ENCODE data around the gene FOXL2NB.
A peak's percentile ranks its signal among the peaks of the same experiment; 100 is the strongest.

Gene FOXL2NB

GRCh38 chr3:138940446-138940845 lies 6.6 kb upstream of the FOXL2NB start:
- Histone ChIP-seq H3K27ac (ENCODE audit: low read depth, low read length) (no peak overlapping the region), H3K79me2 (ENCODE audit: control insufficient read depth, insufficient read depth, low read length, unreplicated experiment) (no peaks in the 10 kb centered on the region), H3K27me3 (ENCODE audit: insufficient read depth, low read length) (peaks cover 97% of the 10 kb centered on the region), H3K36me3 (ENCODE audit: insufficient read depth, low read length) (no peaks in the 10 kb centered on the region), H3K4me1 (ENCODE audit: control insufficient read depth, insufficient read depth, low read length, unreplicated experiment) (peaks cover 16% of the 10 kb centered on the region), H2AFZ (ENCODE audit: low read length, unreplicated experiment) (no peak overlapping the region), H3K4me3 (ENCODE audit: low read depth, low read length) (no peak overlapping the region)

GRCh38 chr3:138941259-138941885 lies 5.6 kb upstream of the FOXL2NB start:
- Histone ChIP-seq H2AFZ (ENCODE audit: low read length, unreplicated experiment) (no peak overlapping the region), H3K4me3 (ENCODE audit: low read depth, low read length) (no peak overlapping the region), H3K79me2 (ENCODE audit: control insufficient read depth, insufficient read depth, low read length, unreplicated experiment) (no peaks in the 10 kb centered on the region), H3K27me3 (ENCODE audit: insufficient read depth, low read length) (peaks cover 98% of the 10 kb centered on the region), H3K4me1 (ENCODE audit: control insufficient read depth, insufficient read depth, low read length, unreplicated experiment) (peaks cover 16% of the 10 kb centered on the region), H3K36me3 (ENCODE audit: insufficient read depth, low read length) (no peaks in the 10 kb centered on the region), H3K27ac (ENCODE audit: low read depth, low read length) (no peak overlapping the region)

- Histone ChIP-seq H3K4me1 (ENCODE audit: control insufficient read depth, insufficient read depth, low read length, unreplicated experiment) (peaks cover 12% of the 10 kb centered on the region), H3K79me2 (ENCODE audit: control insufficient read depth, insufficient read depth, low read length, unreplicated experiment) (no peaks in the 10 kb centered on the region), H3K27ac (ENCODE audit: low read depth, low read length) (no peak overlapping the region), H2AFZ (ENCODE audit: low read length, unreplicated experiment) (no peak overlapping the region), H3K27me3 (ENCODE audit: insufficient read depth, low read length) (peaks cover 98% of the 10 kb centered on the region), H3K4me3 (ENCODE audit: low read depth, low read length) (no peak overlapping the region), H3K36me3 (ENCODE audit: insufficient read depth, low read length) (no peaks in the 10 kb centered on the region)
Measured at GRCh38 chr3:138942271-138942670, 4.7 kb upstream of the FOXL2NB start.

- Histone ChIP-seq H3K4me3 (ENCODE audit: low read depth, low read length) (no peak overlapping the region), H3K36me3 (ENCODE audit: insufficient read depth, low read length) (no peaks in the 10 kb centered on the region), H3K27me3 (ENCODE audit: insufficient read depth, low read length) (peaks cover 98% of the 10 kb centered on the region), H2AFZ (ENCODE audit: low read length, unreplicated experiment) (no peak overlapping the region), H3K79me2 (ENCODE audit: control insufficient read depth, insufficient read depth, low read length, unreplicated experiment) (no peaks in the 10 kb centered on the region), H3K27ac (ENCODE audit: low read depth, low read length) (no peak overlapping the region), H3K4me1 (ENCODE audit: control insufficient read depth, insufficient read depth, low read length, unreplicated experiment) (peaks cover 5% of the 10 kb centered on the region)
Measured at GRCh38 chr3:138942861-138943623, 4.0 kb upstream of the FOXL2NB start.

- Histone ChIP-seq H3K4me3 (ENCODE audit: low read depth, low read length) (no peak overlapping the region), H3K36me3 (ENCODE audit: insufficient read depth, low read length) (no peaks in the 10 kb centered on the region), H3K79me2 (ENCODE audit: control insufficient read depth, insufficient read depth, low read length, unreplicated experiment) (no peaks in the 10 kb centered on the region), H3K27ac (ENCODE audit: low read depth, low read length) (no peak overlapping the region), H3K27me3 (ENCODE audit: insufficient read depth, low read length) (peaks cover 98% of the 10 kb centered on the region), H2AFZ (ENCODE audit: low read length, unreplicated experiment) (no peak overlapping the region), H3K4me1 (ENCODE audit: control insufficient read depth, insufficient read depth, low read length, unreplicated experiment) (no peaks in the 10 kb centered on the region)
Measured at GRCh38 chr3:138943724-138944653, 3.0 kb upstream of the FOXL2NB start.

- Histone ChIP-seq H3K4me1 (ENCODE audit: control insufficient read depth, insufficient read depth, low read length, unreplicated experiment) (no peaks in the 10 kb centered on the region), H3K4me3 (ENCODE audit: low read depth, low read length) (peak overlapping the region; percentile 55), H2AFZ (ENCODE audit: low read length, unreplicated experiment) (no peak overlapping the region), H3K79me2 (ENCODE audit: control insufficient read depth, insufficient read depth, low read length, unreplicated experiment) (no peaks in the 10 kb centered on the region), H3K27ac (ENCODE audit: low read depth, low read length) (no peak overlapping the region), H3K27me3 (ENCODE audit: insufficient read depth, low read length) (peaks cover 98% of the 10 kb centered on the region), H3K36me3 (ENCODE audit: insufficient read depth, low read length) (no peaks in the 10 kb centered on the region)
Measured at GRCh38 chr3:138944654-138944928, 2.4 kb upstream of the FOXL2NB start.

- Histone ChIP-seq H3K4me1 (ENCODE audit: control insufficient read depth, insufficient read depth, low read length, unreplicated experiment) (no peaks in the 10 kb centered on the region), H3K79me2 (ENCODE audit: control insufficient read depth, insufficient read depth, low read length, unreplicated experiment) (no peaks in the 10 kb centered on the region), H3K4me3 (ENCODE audit: low read depth, low read length) (peak overlapping the region; percentile 55), H3K36me3 (ENCODE audit: insufficient read depth, low read length) (no peaks in the 10 kb centered on the region), H3K27ac (ENCODE audit: low read depth, low read length) (no peak overlapping the region), H3K27me3 (ENCODE audit: insufficient read depth, low read length) (peaks cover 98% of the 10 kb centered on the region), H2AFZ (ENCODE audit: low read length, unreplicated experiment) (no peak overlapping the region)
Measured at GRCh38 chr3:138944929-138945708, 1.9 kb upstream of the FOXL2NB start.

GRCh38 chr3:138945709-138946662 lies 1.0 kb upstream of the FOXL2NB start:
- Histone ChIP-seq H3K4me1 (ENCODE audit: control insufficient read depth, insufficient read depth, low read length, unreplicated experiment) (no peaks in the 10 kb centered on the region), H3K36me3 (ENCODE audit: insufficient read depth, low read length) (no peaks in the 10 kb centered on the region), H2AFZ (ENCODE audit: low read length, unreplicated experiment) (peak overlapping the region; percentile 82), H3K4me3 (ENCODE audit: low read depth, low read length) (peak overlapping the region; percentile 81), H3K27me3 (ENCODE audit: insufficient read depth, low read length) (peaks cover 98% of the 10 kb centered on the region), H3K79me2 (ENCODE audit: control insufficient read depth, insufficient read depth, low read length, unreplicated experiment) (no peaks in the 10 kb centered on the region), H3K27ac (ENCODE audit: low read depth, low read length) (no peak overlapping the region)

GRCh38 chr3:138947495-138948121 lies 591 bp downstream of the FOXL2NB start:
- Histone ChIP-seq H3K27ac (ENCODE audit: low read depth, low read length) (no peak overlapping the region), H3K79me2 (ENCODE audit: control insufficient read depth, insufficient read depth, low read length, unreplicated experiment) (no peaks in the 10 kb centered on the region), H3K4me3 (ENCODE audit: low read depth, low read length) (peak overlapping the region; percentile 81), H3K27me3 (ENCODE audit: insufficient read depth, low read length) (peaks cover 95% of the 10 kb centered on the region), H2AFZ (ENCODE audit: low read length, unreplicated experiment) (peak overlapping the region; percentile 82), H3K4me1 (ENCODE audit: control insufficient read depth, insufficient read depth, low read length, unreplicated experiment) (no peaks in the 10 kb centered on the region), H3K36me3 (ENCODE audit: insufficient read depth, low read length) (no peaks in the 10 kb centered on the region)

Measured in ACC112 (cell line).